Right atrium auricular region (tissue), 2 donors: Measurements from ENCODE around the gene NOS1. TPM values are rescaled to one million over a fixed set of nuclear protein-coding genes. Genes with fewer than 3 reads are reported as not detected.

Source experiments
- DNase-seq: peaks from one replicate; pipeline ENCODE4 v3.0.0-alpha.2; 2019; ENCODE audit warnings: low spot score
- H3K27ac ChIP-seq, 2 donors: fragments of 200-600 bp; sonication (generic); 1 replicate in 1 of 2; 2 replicates in 1 of 2; pipeline ENCODE4 v1.5.1; 2016 to 2019
- H3K27me3 ChIP-seq, 2 donors: fragments of 200-600 bp; sonication (generic); one replicate each; pipeline versions ENCODE4 v1.5.1 to v1.6.0; 2017 to 2019
- H3K36me3 ChIP-seq: fragments of 200-600 bp; sonication (generic); one replicate; pipeline ENCODE4 v1.5.1; 2016
- H3K4me1 ChIP-seq, 2 donors: fragments of 200-600 bp; sonication (generic); one replicate each; pipeline versions ENCODE4 v1.5.1 to v1.6.0; 2017 to 2019
- H3K4me3 ChIP-seq, 2 donors: fragments of 200-600 bp; sonication (generic); 1 replicate in 1 of 2; 2 replicates in 1 of 2; pipeline ENCODE4 v1.5.1; 2017 to 2019; ENCODE audit warnings: mild to moderate bottlenecking in 1 of 2, moderate library complexity in 1 of 2
- H3K9me3 ChIP-seq, 2 donors: fragments of 200-600 bp; sonication (generic); one replicate each; pipeline ENCODE4 v1.5.1; 2019
- total RNA-seq, 2 donors: library from RNA; depleted of rRNA; stranded (reverse); fragments of >200 nt; gene quantifications; one replicate each; pipeline ENCODE4 v1.1.0, GENCODE V29; 2016
- TF ChIP-seq, protein P1 (sequence below), 2 donors: fragments of 200-600 bp; sonication (generic); IDR thresholded peaks; one replicate each; pipeline ENCODE4 v1.5.1; 2019; ENCODE audit warnings: antibody characterized with exemption in 2 of 2

The NOS1 gene
- total RNA-seq, 2 donors from 2014 or later: 0.04 to 0.67 TPM

DNA sequence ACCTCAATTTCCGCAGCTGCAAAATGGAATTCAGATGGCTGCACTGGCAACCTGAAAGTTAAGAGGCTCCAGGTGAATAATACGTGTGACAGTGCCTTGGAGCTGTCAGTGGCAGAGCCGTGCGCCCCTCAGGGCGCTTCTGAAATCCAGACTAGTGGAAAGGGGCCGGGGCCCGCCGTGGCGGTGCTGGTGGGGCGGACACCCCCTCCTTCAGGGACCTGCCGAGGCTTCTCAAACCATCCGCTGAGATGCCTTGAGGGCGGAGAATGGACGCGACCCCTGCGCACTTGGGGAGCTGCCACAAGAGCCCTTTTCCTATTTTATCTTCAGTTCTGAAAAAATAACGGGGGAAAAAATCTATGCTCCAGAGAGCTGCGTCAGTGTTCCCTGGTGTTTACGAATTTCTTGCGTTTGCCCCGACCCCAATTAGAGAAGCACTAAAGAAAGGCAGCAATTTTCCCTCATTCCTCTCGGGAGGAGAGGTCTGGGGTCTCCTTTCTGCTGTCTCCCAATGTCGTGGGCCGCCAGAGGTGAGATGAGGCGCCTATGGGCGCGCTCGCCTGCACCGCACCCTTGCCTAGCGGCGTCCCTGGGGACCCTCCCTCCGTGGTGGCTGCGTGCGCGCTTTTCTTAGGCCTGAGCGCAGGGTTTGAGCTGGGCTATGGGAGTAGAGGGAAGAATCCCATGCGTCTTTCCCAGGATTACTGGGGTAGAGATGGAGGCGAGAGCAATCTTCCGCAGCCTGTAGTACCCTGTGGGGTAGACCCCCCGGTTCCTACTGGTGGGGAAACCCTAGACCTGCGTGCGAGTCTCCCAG lies 2.2 kb downstream of the NOS1 start:
- H3K4me3 ChIP-seq: no peak overlapping the region
- no peak for DNase-seq
- H3K27me3 ChIP-seq: peaks cover 0 to 16% of the 10 kb centered on the region in 2 donors
- H3K36me3 ChIP-seq: no peaks in the 10 kb centered on the region
- H3K9me3 ChIP-seq: no peaks in the 10 kb centered on the region
- H3K27ac ChIP-seq: no peak overlapping the region
- H3K4me1 ChIP-seq: peaks cover 0 to 9% of the 10 kb centered on the region in 2 donors
- TF ChIP-seq, protein P1, sequence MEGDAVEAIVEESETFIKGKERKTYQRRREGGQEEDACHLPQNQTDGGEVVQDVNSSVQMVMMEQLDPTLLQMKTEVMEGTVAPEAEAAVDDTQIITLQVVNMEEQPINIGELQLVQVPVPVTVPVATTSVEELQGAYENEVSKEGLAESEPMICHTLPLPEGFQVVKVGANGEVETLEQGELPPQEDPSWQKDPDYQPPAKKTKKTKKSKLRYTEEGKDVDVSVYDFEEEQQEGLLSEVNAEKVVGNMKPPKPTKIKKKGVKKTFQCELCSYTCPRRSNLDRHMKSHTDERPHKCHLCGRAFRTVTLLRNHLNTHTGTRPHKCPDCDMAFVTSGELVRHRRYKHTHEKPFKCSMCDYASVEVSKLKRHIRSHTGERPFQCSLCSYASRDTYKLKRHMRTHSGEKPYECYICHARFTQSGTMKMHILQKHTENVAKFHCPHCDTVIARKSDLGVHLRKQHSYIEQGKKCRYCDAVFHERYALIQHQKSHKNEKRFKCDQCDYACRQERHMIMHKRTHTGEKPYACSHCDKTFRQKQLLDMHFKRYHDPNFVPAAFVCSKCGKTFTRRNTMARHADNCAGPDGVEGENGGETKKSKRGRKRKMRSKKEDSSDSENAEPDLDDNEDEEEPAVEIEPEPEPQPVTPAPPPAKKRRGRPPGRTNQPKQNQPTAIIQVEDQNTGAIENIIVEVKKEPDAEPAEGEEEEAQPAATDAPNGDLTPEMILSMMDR (IDR thresholded peaks at IDR 0.05): no peak

DNA sequence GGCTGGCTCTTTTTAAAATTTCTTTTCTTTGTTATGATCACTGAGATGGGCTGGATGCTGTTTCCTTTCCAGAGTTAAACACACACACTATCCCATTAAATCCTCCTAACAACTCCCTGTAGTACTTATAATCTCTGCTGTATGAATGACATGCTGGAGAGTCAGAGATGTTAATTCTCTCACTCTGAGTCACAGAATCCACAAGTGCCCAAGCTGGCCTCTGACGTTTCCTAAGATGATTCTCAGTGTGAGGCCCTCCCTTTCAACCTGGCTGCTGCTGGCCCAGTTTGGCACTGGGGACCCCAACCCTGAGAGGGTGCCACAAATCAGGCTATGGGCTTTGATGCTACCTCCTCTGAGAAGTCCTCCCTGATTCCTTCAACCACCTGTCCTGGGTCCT lies 5.4 kb downstream of the NOS1 start:
- H3K27me3 ChIP-seq: peaks cover 0 to 11% of the 10 kb centered on the region in 2 donors
- no peaks in the 10 kb centered on the region for H3K9me3 ChIP-seq
- peaks cover 0 to 8% of the 10 kb centered on the region in 2 donors for H3K4me1 ChIP-seq
- no peak overlapping the region for H3K27ac ChIP-seq
- DNase-seq: no peak
- no peaks in the 10 kb centered on the region for H3K36me3 ChIP-seq
- no peak overlapping the region for H3K4me3 ChIP-seq
- TF ChIP-seq, protein P1 (IDR thresholded peaks at IDR 0.05): no peak

DNA sequence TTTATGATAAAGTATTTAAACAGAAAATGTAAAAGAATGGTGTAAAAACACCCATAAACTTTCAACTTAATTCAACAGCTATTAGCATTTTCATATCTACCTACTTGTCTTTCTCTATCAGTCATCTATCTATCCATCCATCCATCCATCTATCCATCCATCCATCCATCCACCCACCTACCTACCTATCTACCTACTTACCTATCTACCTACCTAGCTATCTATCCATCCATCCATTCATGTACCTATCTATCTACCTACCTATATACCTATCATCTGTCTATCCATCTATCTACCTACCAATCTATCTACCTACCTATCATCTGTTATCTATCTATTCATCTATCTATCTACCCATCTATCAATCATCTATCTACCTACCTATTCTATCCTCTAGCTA lies 8.5 kb downstream of the NOS1 start:
- TF ChIP-seq, protein P1 (IDR thresholded peaks at IDR 0.05): no peak
- Histone ChIP-seq H3K27ac (no peak overlapping the region), H3K4me1 (no peaks in the 10 kb centered on the region), H3K27me3 (no peaks in the 10 kb centered on the region), H3K9me3 (no peaks in the 10 kb centered on the region), H3K36me3 (no peaks in the 10 kb centered on the region), H3K4me3 (no peak overlapping the region)
- no peak for DNase-seq

DNA sequence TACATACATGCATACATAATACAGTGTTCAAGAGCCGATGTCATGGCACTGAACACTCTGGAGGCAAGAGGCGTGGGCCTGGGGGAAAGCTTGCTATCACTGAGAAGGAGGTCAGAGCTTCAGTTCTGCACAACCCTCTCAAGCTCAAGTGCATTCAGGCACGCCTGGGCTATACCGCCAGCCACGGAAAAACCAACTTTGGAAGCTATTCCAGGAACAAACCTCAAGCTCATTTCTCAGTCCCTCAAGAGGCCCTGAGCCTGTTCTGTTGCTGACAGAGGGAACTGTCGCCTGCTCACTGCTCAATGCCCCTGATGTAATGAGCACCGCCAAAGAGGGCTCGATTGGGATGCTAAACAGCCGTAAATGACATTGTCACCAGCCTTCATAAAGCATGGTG lies 9.2 kb downstream of the NOS1 start:
- no peak overlapping the region for H3K4me3 ChIP-seq
- H3K9me3 ChIP-seq: no peaks in the 10 kb centered on the region
- DNase-seq: no peak
- H3K27ac ChIP-seq: no peak overlapping the region
- H3K27me3 ChIP-seq: no peaks in the 10 kb centered on the region
- no peaks in the 10 kb centered on the region for H3K4me1 ChIP-seq
- TF ChIP-seq, protein P1 (IDR thresholded peaks at IDR 0.05): no peak
- no peaks in the 10 kb centered on the region for H3K36me3 ChIP-seq

DNA sequence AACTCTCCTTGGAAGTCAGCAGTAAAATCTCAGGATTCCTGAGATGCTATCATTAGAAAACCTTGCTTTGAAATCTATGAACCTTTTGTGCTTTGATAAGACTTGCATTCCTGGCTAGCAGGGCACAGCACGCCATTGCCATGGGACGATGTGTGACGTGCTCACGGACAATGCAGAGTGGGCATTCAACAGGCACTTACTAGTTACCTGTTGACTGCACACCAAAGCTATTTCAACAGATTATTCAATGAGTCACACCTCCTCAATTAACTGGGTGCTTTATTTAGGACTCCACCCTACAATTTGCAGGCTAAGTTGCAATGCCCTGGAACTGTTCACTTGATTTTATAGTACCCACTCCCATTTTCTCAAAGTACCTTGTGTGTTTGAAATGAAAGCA lies 11.3 kb downstream of the NOS1 start:
- no peak for DNase-seq
- TF ChIP-seq, protein P1 (IDR thresholded peaks at IDR 0.05): no peak

DNA sequence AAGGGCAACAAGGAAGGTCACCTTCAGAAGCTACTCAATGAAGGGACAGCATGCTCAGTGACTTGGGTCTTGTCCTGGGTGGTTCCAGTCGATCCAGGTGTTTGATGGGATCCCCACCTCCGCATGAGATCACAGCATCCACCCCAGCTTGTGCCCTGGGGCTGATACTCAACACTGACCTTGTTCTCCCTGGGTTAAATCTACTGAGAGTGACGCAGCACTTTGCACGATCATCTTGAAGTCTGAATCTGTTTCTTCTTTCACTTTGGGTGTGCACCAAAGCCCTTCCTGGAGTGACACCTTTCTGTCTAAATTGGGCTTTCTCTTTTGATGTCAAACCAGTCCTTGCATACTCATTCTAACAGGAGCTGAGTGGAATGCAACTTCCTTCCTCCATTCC lies 13.8 kb downstream of the NOS1 start:
- no peak for DNase-seq
- H3K27ac ChIP-seq: no peak overlapping the region
- no peak overlapping the region for H3K4me3 ChIP-seq
- TF ChIP-seq, protein P1 (IDR thresholded peaks at IDR 0.05): no peak
- no peaks in the 10 kb centered on the region for H3K27me3 ChIP-seq
- peaks cover 0 to 16% of the 10 kb centered on the region in 2 donors for H3K9me3 ChIP-seq
- H3K36me3 ChIP-seq: no peaks in the 10 kb centered on the region
- H3K4me1 ChIP-seq: no peaks in the 10 kb centered on the region

More for the DNA sequence above, 11.3 kb downstream of the NOS1 start:
- Histone ChIP-seq H3K36me3 (no peaks in the 10 kb centered on the region), H3K4me1 (no peaks in the 10 kb centered on the region), H3K4me3 (no peak overlapping the region), H3K27ac (no peak overlapping the region), H3K27me3 (no peaks in the 10 kb centered on the region), H3K9me3 (no peaks in the 10 kb centered on the region)
